Adipose tissue (tissue), 3 donors: ENCODE measurements around the gene UGT1A5. TPM values are rescaled to one million over a fixed set of nuclear protein-coding genes. Genes with fewer than 3 reads are reported as not detected.

Experiments
- H3K27ac ChIP-seq: one replicate; pipeline ENCODE4 v1.5.1; 2013; ENCODE audit warnings: low read depth, low read length
- WGBS, 3 donors: extraction: QIAGEN DNeasy Blood & Tissue Kit; methylation state at CpG; one replicate each; pipeline ENCODE4 v1.1.7; 2013; 5-methylcytosine and 5-hydroxymethylcytosine counted together
- polyA plus RNA-seq, 3 donors: library from polyadenylated mRNA; stranded (reverse); fragments of 200-250 nt; gene quantifications; one replicate each; pipeline ENCODE4 v1.2.3, GENCODE V29; 2013
- donor health status: healthy with polysubstance abuse.
- donor health status: Bipolar disorder and iron deficiency.
- donor health status: healthy.

Gene UGT1A5
- polyA plus RNA-seq, 3 donors = 0.04 TPM; not detected in 2

DNA sequence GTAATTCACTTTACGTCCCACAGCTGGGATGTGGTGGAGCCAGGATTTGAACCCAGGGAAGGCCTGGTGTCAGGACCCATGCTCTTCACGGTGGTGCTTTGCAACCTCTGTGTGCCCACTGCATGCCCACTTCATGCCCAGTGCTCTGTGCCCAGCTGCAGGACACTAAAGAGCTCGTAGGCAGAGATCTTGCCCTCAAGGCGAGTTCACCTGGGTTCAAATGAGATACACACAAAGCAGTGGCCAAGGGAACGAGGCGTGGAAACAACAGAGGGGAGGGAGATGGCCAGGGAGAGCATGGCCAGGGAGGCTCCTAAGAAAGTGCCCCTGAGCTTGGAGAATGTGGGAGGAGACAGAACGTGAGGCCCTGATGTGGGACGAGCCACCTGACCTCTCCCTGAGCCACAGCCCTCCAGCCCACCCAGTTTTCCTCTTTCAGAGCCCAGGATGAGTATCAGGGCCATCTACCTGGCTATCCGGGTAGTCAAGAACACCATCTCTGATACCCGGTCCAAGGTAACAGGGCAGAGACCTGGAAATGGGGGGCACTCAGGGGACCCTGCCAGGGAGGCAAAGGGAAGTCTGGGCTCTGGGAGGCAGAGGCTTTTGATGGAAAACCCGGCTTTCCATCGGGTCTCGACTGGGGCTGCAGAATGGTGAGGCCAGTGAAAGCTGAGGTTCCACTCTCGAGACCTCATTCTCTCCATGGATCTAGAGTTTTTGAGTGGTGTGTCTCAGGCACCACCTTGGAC is 85.8 kb downstream of the UGT1A5 start:
- 76 to 85% (median 82%) methylated on average over 14 of the region's 14 CpGs for WGBS, 3 donors

DNA sequence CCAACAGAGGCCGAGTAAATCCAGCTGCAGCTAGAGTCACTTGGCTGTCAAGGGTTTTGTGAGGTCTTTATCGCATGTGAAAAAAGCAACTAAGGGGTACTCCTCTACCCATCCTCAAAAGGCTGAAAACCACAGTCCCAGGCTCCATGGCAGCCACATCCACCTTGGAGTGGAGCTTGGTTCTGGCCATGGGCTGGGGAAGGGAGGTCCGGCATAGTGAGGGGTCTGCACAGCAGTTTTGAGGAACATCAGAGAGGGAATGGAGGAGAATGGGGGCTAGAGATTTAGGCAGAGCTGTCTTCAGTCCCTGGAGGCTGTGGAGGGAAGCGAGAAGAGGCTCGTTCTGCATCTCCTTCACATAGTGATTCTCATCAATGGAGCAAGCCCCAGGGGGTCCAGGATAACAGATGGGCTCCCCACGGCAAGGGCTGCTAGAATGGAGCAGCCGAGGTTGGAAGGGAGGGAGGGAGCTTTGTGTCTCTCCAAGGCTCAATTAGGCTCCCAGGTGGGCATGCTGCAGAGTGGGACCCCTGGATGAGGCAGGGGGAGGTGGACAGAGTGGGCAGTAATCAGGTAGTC is 86.5 kb downstream of the UGT1A5 start:
- H3K27ac ChIP-seq = no peak overlapping the region
- 58 to 63% (median 61%) methylated on average over 7 of the region's 7 CpGs for WGBS, 3 donors

More for the DNA sequence above, 85.8 kb downstream of the UGT1A5 start:
- H3K27ac ChIP-seq = no peak overlapping the region

DNA sequence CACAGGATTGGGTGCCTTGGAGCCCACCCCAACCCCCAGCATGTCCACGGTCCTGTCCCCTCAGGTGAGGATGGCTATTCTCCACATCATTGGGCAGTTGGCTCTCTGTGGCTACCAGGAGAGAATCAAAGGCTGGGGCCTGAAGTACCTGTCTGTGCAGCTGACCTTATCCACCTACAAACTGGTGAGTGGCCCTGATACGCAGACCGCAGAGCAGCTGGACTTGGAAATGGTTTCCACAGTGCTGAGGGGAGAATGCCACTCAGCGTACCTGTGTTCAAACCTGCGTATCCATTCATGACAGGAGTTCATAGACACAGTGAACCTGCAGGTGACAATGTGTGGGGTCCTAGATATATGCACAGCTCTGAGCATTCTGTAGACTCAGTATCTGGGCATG is 87.0 kb downstream of the UGT1A5 start:
- no peak overlapping the region for H3K27ac ChIP-seq
- 45 to 82% (median 54%) methylated on average over 5 of the region's 5 CpGs for WGBS, 3 donors

DNA sequence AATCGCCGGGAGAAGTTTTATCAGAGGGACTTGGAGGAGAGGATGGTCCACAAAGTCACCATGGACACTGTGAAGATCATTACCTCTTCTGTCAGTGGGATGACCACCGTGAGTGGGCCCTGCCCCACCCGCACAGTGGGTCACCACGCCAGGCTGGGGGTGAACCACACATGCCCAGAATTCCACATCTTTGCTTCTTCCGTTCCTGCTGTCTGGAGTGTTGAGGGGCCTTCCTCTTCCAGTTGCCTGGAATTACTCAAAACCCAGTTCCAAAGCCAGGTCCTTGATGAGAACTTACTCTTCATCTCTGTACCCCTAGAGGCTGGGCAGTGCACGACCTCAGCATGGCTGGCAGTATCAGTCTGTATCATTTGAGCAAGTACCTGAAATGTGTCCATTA is 87.5 kb downstream of the UGT1A5 start:
- 78 to 81% (median 80%) methylated on average over 7 of the region's 7 CpGs for WGBS, 3 donors
- H3K27ac ChIP-seq = no peak overlapping the region

DNA sequence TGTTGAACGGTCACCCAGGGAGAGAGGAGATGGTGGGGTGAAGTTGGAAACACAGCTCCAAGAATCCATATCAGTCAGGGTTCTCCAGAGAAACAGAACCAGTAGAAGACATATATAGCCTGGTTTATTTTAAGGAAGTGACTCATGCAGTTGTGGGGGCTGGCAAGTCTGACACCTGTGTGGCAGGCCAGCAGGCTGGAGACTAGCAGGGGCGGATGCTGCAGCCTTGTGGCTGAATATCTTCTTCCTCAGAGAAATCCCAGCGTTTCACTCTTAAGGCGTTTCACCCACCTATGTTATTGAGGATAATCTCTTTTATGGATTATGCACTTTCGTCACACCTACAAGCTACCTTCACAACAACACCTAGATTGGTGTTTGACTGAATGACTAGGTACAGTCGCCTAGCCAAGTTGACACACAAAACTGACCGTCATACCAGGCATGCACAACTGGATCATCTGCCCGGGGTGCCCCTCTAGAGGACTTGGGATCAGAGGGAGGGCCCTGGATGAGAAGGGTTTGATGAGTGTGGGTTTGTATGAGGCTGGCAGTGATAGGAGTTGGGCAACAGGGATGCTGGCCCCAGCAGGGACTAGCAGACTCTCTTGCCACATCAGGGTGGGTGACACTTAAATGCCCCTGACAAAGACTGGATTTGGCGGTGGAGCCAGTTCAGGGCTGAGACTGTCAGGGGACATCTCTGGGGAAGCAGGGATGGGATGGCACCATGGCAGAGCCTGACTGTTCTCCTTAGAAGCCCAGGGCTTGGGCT is 88.8 kb downstream of the UGT1A5 start:
- H3K27ac ChIP-seq = no peak overlapping the region
- WGBS, 3 donors = 66 to 79% (median 75%) methylated on average over 9 of the region's 9 CpGs

DNA sequence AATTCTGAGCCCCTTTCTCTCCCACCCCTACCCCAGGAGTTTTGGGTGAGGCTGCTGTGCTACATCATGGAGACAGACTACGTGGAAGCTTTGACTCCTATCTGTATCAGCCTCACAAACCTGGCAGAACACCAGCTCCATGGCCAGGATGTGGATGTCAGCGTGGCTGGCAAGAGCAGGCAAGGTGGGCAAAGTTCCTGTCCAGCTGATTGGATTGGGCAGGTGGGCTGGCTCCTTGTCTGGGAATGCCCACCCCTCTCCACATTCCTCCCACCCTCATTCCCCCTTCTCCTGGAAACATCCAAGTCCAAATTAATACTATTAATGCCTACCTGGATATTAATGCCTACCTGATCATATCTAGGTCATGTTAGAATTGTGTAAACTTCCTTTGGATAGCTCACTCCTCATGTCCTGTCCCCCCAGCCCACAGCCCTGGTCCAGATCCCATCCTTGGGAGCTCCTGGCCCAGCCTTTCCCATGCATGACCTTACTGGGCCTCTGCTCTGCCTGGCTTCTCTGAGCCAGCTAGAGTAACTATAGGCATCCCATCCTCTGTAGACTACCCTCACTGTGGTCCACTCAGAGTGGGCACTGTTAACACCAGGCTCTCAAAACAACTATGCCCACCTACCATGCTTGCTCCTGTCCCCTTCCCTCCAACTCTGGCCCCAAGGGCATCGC is 89.6 kb downstream of the UGT1A5 start:
- 59 to 76% (median 71%) methylated on average over 3 of the region's 3 CpGs for WGBS, 3 donors
- no peak overlapping the region for H3K27ac ChIP-seq

DNA sequence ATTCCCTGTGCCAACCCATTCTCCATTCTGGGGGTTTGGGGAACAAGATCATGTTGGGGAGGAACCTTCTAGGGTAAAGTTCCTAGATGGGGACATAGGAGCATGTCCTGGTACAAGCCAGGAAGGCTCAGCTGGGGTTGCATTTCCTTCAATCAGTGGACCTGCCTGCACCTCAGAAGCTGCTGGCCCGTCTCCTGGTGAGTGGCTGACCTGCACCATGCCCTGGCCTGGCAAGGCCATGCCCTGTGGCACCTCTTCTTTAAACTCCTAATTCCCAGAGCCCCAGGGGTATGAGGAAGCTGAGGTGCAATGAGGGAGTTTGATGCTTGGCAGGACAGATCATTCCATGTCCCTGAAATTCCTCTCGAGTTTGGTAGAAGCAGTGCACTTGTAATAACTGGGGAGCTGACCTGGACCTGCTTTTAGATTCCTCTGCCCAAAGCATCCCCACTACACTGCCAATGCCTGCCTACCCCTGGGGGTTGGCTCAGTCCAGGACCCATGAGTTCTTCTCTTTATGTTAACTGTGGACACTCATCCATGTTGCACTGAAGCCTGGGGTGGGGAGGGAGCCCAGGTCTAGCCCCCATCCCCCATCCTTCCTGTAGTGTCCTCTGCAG is 90.7 kb downstream of the UGT1A5 start:
- no peak overlapping the region for H3K27ac ChIP-seq
- 46 to 71% (median 67%) methylated on average over 2 of the region's 2 CpGs for WGBS, 3 donors

DNA sequence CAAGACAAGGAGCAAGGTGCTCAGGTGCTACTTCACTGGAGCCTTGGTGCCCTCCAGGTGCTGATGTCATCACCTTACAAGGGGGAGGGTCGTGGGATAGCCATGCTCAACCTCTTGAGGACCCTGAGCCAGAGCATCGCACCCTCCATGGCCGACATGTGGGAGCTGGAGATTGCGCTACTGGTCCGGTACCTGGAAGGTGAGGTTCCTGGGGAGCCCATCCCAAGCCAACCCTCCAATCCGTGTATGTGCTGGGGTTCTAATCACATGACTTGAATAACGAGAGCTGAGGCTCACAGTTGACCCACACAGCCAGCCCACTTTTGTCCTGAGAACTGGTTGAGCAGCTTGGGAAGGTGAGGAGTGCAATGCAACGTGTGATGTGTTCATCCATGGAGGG is 91.3 kb downstream of the UGT1A5 start:
- 60 to 65% (median 64%) methylated on average over 8 of the region's 8 CpGs for WGBS, 3 donors
- H3K27ac ChIP-seq = no peak overlapping the region

DNA sequence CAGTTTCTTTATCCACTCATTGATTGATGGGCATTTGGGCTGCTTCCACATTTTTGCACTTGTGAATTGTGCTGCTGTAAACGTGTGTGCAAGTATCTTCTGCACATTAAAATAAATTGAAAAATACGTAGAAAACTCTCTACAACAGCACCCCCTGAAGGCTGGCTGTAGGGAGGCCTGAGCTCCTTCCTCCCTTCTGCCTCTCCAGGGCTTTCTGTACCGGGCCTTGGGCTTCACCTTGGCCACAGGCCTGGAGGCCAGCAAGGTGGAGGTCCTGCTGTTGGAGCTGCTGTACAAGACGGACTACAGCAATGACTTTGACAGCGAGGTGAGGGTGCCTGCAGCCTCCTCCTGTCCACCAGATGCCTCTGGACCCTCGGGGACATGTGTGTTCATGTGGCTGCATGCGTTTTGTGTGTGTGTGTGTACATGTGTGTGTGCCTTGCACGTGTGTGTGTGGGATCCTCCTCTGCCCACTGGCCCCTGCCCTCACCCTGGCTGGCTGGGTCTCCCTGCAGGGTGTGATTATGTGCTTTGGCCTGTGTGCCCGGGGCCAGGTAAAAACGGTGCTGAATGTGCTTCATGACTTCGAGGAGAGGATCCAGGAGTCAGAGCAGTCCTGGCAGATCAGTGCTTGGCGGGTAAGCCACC is 94.6 kb downstream of the UGT1A5 start:
- 66 to 73% (median 72%) methylated on average over 12 of the region's 12 CpGs for WGBS, 3 donors

DNA sequence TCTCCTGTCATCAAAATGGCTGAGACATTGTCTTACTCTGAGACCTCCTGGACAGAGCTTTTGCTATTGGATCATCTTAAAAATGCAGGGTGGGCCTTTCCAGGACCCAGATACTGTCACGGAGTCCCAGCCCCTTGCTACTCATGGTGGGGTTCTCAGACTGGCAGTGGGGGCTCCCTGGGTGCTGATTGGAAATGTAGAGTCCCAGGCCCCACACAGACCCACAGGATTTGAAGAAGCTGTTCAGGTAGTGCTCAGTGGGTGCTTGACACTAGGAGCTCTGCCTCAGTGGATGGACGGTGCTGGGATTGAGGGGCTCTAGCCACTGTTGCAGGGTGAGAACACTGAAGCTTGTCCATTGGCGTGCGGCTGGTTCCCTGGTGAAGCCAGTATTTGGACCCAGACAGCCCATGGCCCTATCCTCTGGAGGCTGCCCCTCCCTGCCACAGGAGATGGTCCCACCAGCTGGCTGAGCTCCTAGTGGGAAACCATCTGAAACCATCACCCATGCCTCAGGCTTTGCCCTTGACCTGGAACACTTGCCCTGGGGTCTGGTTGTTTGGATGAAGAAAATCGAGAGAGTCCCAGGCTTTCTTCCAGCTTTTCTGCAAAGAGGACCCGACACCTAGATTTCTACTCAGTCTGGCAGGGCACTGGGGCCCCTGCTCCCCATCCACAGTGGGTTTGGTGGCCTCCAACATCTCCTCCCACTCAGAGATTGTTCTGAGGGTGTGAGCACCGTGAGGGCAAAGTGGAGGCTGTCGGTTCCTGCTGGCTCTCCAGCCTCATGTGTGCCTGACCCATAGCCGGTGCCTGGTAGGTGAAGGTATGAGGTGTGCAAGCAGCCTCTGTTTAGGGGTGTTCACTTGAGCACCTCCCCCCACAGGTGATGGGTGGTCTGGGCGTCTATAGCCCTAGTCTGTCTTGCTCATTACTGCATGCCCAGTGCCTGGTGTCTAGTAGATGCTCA is 95.5 kb downstream of the UGT1A5 start:
- H3K27ac ChIP-seq = no peak overlapping the region
- WGBS, 3 donors = 77 to 83% (median 78%) methylated on average over 10 of the region's 10 CpGs

More for the DNA sequence above, 94.6 kb downstream of the UGT1A5 start:
- H3K27ac ChIP-seq = no peak overlapping the region

DNA sequence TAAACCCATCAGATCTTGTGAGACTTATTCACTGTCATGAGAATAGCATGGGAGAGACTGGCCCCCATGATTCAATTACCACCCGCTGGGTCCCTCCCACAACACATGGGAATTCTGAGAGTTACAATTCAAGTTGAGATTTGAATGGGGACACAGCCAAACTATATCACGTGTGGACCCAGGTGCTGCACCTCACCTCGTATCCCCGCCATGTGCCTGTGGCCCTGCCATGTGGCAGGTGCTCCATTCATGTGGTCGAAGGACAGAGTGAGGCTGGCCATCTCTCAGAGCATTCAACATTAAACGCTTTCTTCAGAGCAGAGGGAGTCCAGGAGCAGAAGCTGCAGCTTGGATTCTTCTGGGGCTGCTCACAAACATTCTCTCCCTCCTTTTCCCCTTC is 97.7 kb downstream of the UGT1A5 start:
- WGBS, 3 donors = 78 to 90% (median 86%) methylated on average over 6 of the region's 6 CpGs
- H3K27ac ChIP-seq = no peak overlapping the region

DNA sequence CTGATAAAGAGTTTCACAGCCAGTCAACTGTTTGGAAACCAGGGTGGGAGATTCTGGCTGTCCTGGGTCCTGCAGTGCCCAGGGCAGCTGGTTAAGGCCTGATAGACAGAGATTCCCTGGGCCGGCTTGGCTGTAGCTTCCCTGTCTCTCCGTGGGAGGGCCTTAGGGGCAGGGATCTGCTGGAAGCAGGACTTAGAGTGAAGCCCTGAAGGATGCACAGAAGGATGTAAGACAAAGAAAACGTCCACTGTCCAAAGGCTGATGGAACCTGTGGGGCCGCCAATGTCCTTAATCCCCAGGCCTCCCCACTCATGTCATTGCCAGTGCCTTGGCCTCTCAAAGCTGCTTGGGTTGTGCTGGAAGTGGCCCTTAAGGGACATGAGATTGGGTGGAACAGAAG is 98.4 kb downstream of the UGT1A5 start:
- 49 to 76% (median 75%) methylated on average over 4 of the region's 4 CpGs for WGBS, 3 donors
- H3K27ac ChIP-seq = no peak overlapping the region

DNA sequence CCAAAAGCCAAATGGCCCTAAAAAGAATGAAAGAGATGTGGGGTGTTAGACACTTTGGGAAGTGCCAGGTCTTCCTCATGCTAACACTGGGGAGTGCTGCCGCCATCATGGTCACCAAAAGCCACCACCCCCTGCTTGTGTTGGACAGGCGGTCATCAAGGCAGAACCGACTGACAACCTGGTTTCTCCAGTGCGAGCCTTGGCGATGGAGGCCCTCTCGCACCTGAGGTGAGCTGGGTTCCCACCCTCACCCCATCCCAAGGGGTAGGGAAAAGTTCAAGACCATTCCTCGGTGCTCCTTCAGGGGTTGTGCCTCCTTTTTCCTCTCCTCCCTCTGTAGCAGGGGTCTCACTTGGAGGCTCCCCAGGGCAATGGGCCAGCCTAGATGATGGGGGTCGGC is 99.0 kb downstream of the UGT1A5 start:
- 80 to 92% (median 88%) methylated on average over 7 to 8 of the region's 8 CpGs for WGBS, 3 donors
- H3K27ac ChIP-seq = no peak overlapping the region

DNA sequence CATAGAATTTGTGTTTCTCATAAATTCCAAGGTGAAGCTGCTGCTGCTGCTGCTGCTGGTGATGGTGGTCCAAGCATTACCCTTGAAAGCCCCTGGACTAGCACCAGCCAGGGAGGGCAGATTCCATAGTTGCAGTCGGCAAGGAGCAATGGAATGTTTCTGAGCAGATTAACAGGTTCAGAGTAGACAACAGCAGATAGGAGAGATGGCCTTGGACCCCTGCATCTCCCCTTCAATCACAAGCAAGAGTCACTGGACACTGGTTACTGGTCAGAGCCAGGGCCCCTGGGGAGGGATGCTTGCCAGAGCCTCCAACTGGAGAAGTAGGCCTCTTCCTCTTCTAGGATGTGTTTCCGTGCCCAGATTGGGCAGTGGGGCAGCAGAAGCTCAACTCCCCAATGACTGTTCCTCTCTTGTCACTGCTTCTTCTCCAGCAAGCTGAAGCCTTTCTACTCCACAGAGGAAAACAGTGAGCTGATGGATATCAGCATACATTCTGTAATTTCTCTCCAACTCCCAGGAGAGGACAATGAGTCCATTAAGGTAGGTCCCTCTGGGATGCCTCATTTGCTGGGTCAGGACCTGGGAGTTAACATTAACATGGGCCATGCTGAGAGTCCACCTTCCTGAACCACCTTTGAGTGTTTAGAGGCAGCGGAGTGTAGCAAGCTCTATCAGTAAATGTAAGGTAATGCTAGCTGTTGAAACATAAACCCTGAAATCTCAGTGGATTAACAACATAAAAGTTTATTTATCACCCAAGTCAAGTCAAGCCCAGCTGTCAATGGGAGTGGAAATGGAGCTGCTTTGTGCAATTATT is 100.7 kb downstream of the UGT1A5 start:
- WGBS, 3 donors = 72 to 80% (median 76%) methylated on average over 3 of the region's 3 CpGs
- H3K27ac ChIP-seq = no peak overlapping the region

DNA sequence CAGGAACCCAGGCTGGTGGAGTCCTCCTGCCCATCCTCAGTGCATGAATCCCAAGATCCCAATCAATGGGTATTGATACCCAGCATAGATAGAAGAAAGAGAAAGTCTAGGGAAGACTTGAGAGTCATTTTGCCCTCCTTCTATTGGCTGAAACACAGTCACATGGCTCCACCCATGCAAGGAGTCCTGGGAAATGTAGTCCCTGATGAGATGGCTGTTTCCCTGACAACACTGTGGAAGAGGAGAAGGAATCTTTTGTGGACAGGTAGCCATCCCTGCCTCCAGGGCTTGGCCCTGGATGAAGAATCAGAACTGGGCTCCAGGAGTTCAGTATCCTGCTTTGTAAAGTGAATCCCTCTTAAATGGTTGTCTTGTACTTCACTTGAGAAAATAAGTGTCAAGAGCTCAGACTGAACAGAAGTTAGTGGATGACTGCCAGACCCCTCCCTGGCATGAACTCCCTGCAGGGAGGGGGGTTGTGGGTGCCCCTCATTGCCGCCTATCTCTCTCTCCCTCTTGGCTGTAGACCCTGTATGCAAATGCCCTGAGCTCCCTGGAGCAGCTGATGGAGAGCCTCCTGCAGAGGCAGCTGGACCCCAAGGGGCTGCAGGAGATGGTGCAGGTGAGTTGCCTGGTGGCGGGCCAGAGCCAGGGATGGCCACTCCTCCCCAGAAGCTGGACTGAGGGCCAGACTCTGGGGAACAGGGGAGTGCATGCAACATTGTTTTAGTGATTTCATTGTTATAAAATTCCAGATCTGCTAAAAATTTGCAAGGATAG is 101.5 kb downstream of the UGT1A5 start:
- no peak overlapping the region for H3K27ac ChIP-seq
- WGBS, 3 donors = 41 to 83% (median 71%) methylated on average over 2 of the region's 2 CpGs
